Measurements from ENCODE around the gene URGCP. TPM values are rescaled to one million over a fixed set of nuclear protein-coding genes. Genes with fewer than 3 reads are reported as not detected.

Gene URGCP
- total RNA-seq, 1 experiment from 2014 or later = 26.6 TPM

DNA sequence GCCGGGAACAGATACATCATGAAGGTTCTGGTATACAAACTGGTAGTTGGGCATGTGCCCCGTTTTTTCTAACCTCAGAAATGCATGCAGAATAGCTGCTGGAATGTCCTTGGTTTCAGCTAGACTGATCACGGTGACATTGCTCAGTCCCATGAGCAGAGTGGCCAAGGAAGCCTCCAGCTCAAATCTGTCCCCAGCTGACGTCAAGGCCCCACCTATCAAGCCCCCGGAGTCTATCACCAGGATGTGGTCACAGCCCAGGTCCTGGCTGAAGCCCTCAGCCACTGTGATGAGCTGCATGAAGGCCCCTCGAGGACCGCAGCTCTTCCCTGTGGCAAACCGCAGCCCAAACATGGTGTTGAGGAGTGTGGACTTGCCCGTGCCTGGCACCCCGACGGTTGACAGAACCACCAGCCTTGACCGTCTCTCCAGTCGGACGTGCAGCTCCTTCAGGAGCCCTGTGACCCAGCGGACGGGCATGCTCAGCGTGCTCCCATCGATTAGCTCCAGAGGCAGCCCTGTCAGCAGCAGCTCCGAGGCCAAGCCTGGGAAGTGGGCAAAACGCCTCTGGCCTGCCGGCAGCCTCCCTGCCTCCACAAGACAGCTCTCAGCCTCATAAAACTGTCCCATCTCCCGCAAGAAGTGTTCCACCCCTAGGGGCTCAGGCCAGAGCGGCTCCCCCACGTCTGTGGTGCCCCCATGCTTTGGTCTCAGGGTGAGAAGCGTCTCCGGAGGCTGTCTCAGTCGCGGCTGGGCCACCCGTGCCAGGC is 29.2 kb downstream of the URGCP start:
- Histone ChIP-seq H3K9me3 (ENCODE audit: low read depth, low read length, poor library complexity, severe bottlenecking) (no peaks in the 10 kb centered on the region), H3K27ac (ENCODE audit: low read depth, low read length, poor library complexity, severe bottlenecking) (no peak overlapping the region), H3K4me1 (ENCODE audit: insufficient read depth, low read length, poor library complexity, severe bottlenecking) (no peaks in the 10 kb centered on the region), H3K27me3 (replicated peaks; ENCODE audit: insufficient read depth, low read depth, low read length, poor library complexity) (no peaks in the 10 kb centered on the region), H3K36me3 (ENCODE audit: insufficient read depth, low read length, poor library complexity, severe bottlenecking) (peaks cover 44% of the 10 kb centered on the region), H3K4me3 (ENCODE audit: low read depth, low read length, poor library complexity, severe bottlenecking) (no peak overlapping the region)
- intact Hi-C loops (cut with micrococcal nuclease; ENCODE audit: unreplicated experiment) = no loop called here
- TF ChIP-seq, protein P1, sequence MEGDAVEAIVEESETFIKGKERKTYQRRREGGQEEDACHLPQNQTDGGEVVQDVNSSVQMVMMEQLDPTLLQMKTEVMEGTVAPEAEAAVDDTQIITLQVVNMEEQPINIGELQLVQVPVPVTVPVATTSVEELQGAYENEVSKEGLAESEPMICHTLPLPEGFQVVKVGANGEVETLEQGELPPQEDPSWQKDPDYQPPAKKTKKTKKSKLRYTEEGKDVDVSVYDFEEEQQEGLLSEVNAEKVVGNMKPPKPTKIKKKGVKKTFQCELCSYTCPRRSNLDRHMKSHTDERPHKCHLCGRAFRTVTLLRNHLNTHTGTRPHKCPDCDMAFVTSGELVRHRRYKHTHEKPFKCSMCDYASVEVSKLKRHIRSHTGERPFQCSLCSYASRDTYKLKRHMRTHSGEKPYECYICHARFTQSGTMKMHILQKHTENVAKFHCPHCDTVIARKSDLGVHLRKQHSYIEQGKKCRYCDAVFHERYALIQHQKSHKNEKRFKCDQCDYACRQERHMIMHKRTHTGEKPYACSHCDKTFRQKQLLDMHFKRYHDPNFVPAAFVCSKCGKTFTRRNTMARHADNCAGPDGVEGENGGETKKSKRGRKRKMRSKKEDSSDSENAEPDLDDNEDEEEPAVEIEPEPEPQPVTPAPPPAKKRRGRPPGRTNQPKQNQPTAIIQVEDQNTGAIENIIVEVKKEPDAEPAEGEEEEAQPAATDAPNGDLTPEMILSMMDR (conservative IDR thresholded peaks at IDR 0.05; ENCODE audit: low read depth, low read length) = no peak
- ChIA-PET POLR2A (ENCODE audit: low non-redundant PET) (interaction anchor here (0.5 kb wide), 1 partner anchor 10 kb away, joined by 6 read pairs; no protein-coding TSS in a partner anchor), CTCF (no interaction called here)
- no peak for DNase-seq (ENCODE audit: low spot score)
- no TSS peak for BruUV-seq (replicated peaks)

GRCh38 chr7:43876241-43876640 is 30.2 kb downstream of the URGCP start:
- ChIA-PET CTCF (no interaction called here), POLR2A (ENCODE audit: low non-redundant PET) (interaction anchor here (0.5 kb wide), 1 partner anchor 9 kb away, joined by 6 read pairs; no protein-coding TSS in a partner anchor)
- TSS peak; percentile 20 for BruUV-seq (replicated peaks)

GRCh38 chr7:43873300-43873699 is 33.1 kb downstream of the URGCP start:
- no peak overlapping the region for H3K27ac ChIP-seq (ENCODE audit: low read depth, low read length, poor library complexity, severe bottlenecking)
- intact Hi-C loops (cut with micrococcal nuclease; ENCODE audit: unreplicated experiment) = no loop called here
- H3K27me3 ChIP-seq (replicated peaks; ENCODE audit: insufficient read depth, low read depth, low read length, poor library complexity) = no peaks in the 10 kb centered on the region
- BruUV-seq (replicated peaks) = no TSS peak
- POLR2A ChIA-PET (ENCODE audit: low non-redundant PET) = no interaction called here
- H3K4me3 ChIP-seq (ENCODE audit: low read depth, low read length, poor library complexity, severe bottlenecking) = no peak overlapping the region
- DNase-seq (ENCODE audit: low spot score) = no peak
- CTCF ChIA-PET = no interaction called here
- peaks cover 17% of the 10 kb centered on the region for H3K36me3 ChIP-seq (ENCODE audit: insufficient read depth, low read length, poor library complexity, severe bottlenecking)
- no peaks in the 10 kb centered on the region for H3K9me3 ChIP-seq (ENCODE audit: low read depth, low read length, poor library complexity, severe bottlenecking)
- TF ChIP-seq, protein P1 (conservative IDR thresholded peaks at IDR 0.05; ENCODE audit: low read depth, low read length) = no peak
- no peak for TF ChIP-seq EZH2 (IDR thresholded peaks at IDR 0.05; ENCODE audit: borderline replicate concordance, low read depth, low read length, poor library complexity, severe bottlenecking)
- H3K4me1 ChIP-seq (ENCODE audit: insufficient read depth, low read length, poor library complexity, severe bottlenecking) = peaks cover 4% of the 10 kb centered on the region

More at GRCh38 chr7:43876241-43876640, 30.2 kb downstream of the URGCP start:
- intact Hi-C loops (cut with micrococcal nuclease; ENCODE audit: unreplicated experiment) = no loop called here
- Histone ChIP-seq H3K36me3 (ENCODE audit: insufficient read depth, low read length, poor library complexity, severe bottlenecking) (peaks cover 40% of the 10 kb centered on the region), H3K27ac (ENCODE audit: low read depth, low read length, poor library complexity, severe bottlenecking) (no peak overlapping the region), H3K4me3 (ENCODE audit: low read depth, low read length, poor library complexity, severe bottlenecking) (no peak overlapping the region), H3K9me3 (ENCODE audit: low read depth, low read length, poor library complexity, severe bottlenecking) (no peaks in the 10 kb centered on the region), H3K27me3 (replicated peaks; ENCODE audit: insufficient read depth, low read depth, low read length, poor library complexity) (no peaks in the 10 kb centered on the region), H3K4me1 (ENCODE audit: insufficient read depth, low read length, poor library complexity, severe bottlenecking) (no peaks in the 10 kb centered on the region)
- DNase-seq (ENCODE audit: low spot score) = no peak
- TF ChIP-seq EZH2 (IDR thresholded peaks at IDR 0.05; ENCODE audit: borderline replicate concordance, low read depth, low read length, poor library complexity, severe bottlenecking) = no peak
- TF ChIP-seq, protein P1 (conservative IDR thresholded peaks at IDR 0.05; ENCODE audit: low read depth, low read length) = no peak
